Transverse colon (tissue), 4 donors: ENCODE data around the gene G6PC1. TPM values are rescaled to one million over a fixed set of nuclear protein-coding genes. Genes with fewer than 3 reads are reported as not detected.
"Not testable (repeated sequence)": the region's sequence is repeated elsewhere in the genome, so short reads cannot be mapped to it uniquely, and the experiment has no call there.

Experiments
- DNase-seq: peaks from one replicate; pipeline ENCODE4 v3.0.0-alpha.2; 2019
- H3K27ac ChIP-seq, 4 donors: fragments of 200-600 bp; sonication (generic); 2 replicates each; pipeline ENCODE4 v1.5.1; 2016 to 2018; ENCODE audit warnings: inconsistent platforms in 4 of 4
- H3K27me3 ChIP-seq: fragments of 200-600 bp; sonication (generic); 2 replicates; pipeline ENCODE4 v1.5.1; 2017; ENCODE audit warnings: inconsistent platforms
- H3K36me3 ChIP-seq, 4 donors: fragments of 200-600 bp; sonication (generic); 2 replicates each; pipeline ENCODE4 v1.5.1; 2017 to 2019; ENCODE audit warnings: inconsistent platforms in 4 of 4
- H3K4me1 ChIP-seq, 4 donors: fragments of 200-600 bp; sonication (generic); 2 replicates each; pipeline ENCODE4 v1.5.1; 2017 to 2020; ENCODE audit warnings: inconsistent platforms in 4 of 4
- H3K4me3 ChIP-seq, 4 donors: fragments of 200-600 bp; sonication (generic); 1 replicate in 1 of 4; 2 replicates in 3 of 4; pipeline versions ENCODE4 v1.5.1 to v1.6.1; 2017 to 2019; ENCODE audit warnings: inconsistent platforms in 4 of 4
- H3K9me3 ChIP-seq, 2 donors: fragments of 200-600 bp; sonication (generic); 2 replicates each; pipeline ENCODE4 v1.5.1; 2017 to 2019; ENCODE audit warnings: inconsistent platforms in 2 of 2
- CTCF ChIP-seq, 5 experiments: fragments of 200-600 bp in 3 of 5; fragments of 450-650 bp in 2 of 5; sonication (generic) in 3 of 5; IDR thresholded peaks; 1 replicate in 2 of 5; 2 replicates in 3 of 5; pipeline ENCODE4 v1.5.1; 2016 to 2017; ENCODE audit warnings: antibody characterized with exemption in 5 of 5, inconsistent platforms in 3 of 5, mild to moderate bottlenecking in 2 of 5, moderate library complexity in 1 of 5
- EP300 ChIP-seq: sonication (generic); formaldehyde crosslinking; IDR thresholded peaks from one replicate; pipeline ENCODE4 v1.6.1; 2017; ENCODE audit warnings: antibody characterized with exemption, low read depth
- POLR2A ChIP-seq: fragments of 450-650 bp; IDR thresholded peaks from one replicate; pipeline ENCODE4 v1.6.1; 2016; ENCODE audit warnings: antibody characterized with exemption, mild to moderate bottlenecking, moderate library complexity
- POLR2AphosphoS5 ChIP-seq, 3 donors: sonication (generic); formaldehyde crosslinking; IDR thresholded peaks; one replicate each; pipeline ENCODE4 v1.6.1; 2016; ENCODE audit warnings: antibody characterized with exemption in 3 of 3
- WGBS, 2 donors: methylation state at CpG; one replicate each; pipeline ENCODE4 v1.1.5; 2018; ENCODE audit warnings: low coverage in 1 of 2; 5-methylcytosine and 5-hydroxymethylcytosine counted together
- in situ Hi-C, 4 donors: fragments of 200-750 bp; cut with MboI; loops; one replicate each; pipeline versions ENCODE4 v1.15.0 to v1.15.1; 2017; ENCODE audit warnings: low sequenced_read_pairs in 3 of 4, low pct_ligation_motif_present in 1 of 4, low pct_unique_long_range_greater_than_20kb in 1 of 4
- intact Hi-C: fragments of 100-400 bp; cut with DNase I; formaldehyde crosslinking; loops from one replicate; pipeline ENCODE4 v1.15.1; 2023; ENCODE audit warnings: low total_unique reads
- total RNA-seq, 4 donors: library from RNA; depleted of rRNA; stranded (reverse); fragments of >200 nt; gene quantifications; one replicate each; pipeline ENCODE4 v1.1.0, GENCODE V29; 2016

Gene G6PC1
- under 1 TPM in 2 of 4 donors, not detected in 2; 0.32 to 0.68 TPM for total RNA-seq

- DNase-seq, result no peak
- Histone ChIP-seq H3K4me3 (no peak within 1 kb of the TSS), H3K4me1 (peaks cover 0 to under 1% (median 0%) of the 10 kb centered on the region in 4 donors), H3K36me3 (no peaks in the 10 kb centered on the region), H3K9me3 (no peaks in the 10 kb centered on the region), H3K27me3 (peaks cover 61% of the 10 kb centered on the region), H3K27ac (no peak within 1 kb of the TSS)
- TF ChIP-seq POLR2AphosphoS5 (IDR thresholded peaks at IDR 0.05), result no peak
- no peak for TF ChIP-seq EP300
- no peak for TF ChIP-seq CTCF (IDR thresholded peaks at IDR 0.05)
- TF ChIP-seq POLR2A, result no peak
- in situ Hi-C loops (no loop called here), intact Hi-C loops (no loop called here)
- WGBS, 2 donors, result 59 to 75% methylated on average over 7 to 12 of the region's 12 CpGs
Measured at GRCh38 chr17:42900460-42901331, at the start of gene G6PC1. Gene G6PC1 (plus strand): TSS chr17:42900799. CDS start chr17:42900877, 78 bp downstream.

- intact Hi-C loops, result no loop called here
- Histone ChIP-seq H3K4me3 (peak within 1 kb of the TSS; percentile 18 to 46 (median 27)), H3K9me3 (no peaks in the 10 kb centered on the region), H3K36me3 (no peaks in the 10 kb centered on the region), H3K4me1 (peaks cover 5 to 20% (median 15%) of the 10 kb centered on the region in 4 donors), H3K27me3 (peaks cover 23% of the 10 kb centered on the region), H3K27ac (peak within 1 kb of the TSS; percentile 76 to 85 (median 79))
- 20 to 29% methylated on average over 1 to 9 of the region's 9 CpGs for WGBS, 2 donors
- in situ Hi-C loops, result loop anchor here in 1 of 4 donors (10.0 kb wide), 1 partner anchor 74 kb away; no protein-coding TSS in a partner anchor
- TF ChIP-seq EP300 (no peak), POLR2AphosphoS5 (IDR thresholded peaks at IDR 0.05) (peak in 1 of 3 donors; percentile 25)
- DNase-seq, result peak; percentile 38
Measured at GRCh38 chr17:42850954-42851353, 49.6 kb upstream of the G6PC1 start, which contains the start of gene AOC3. Gene AOC3 (plus strand): TSS chr17:42851199. CDS start chr17:42851344, 145 bp downstream.

GRCh38 chr17:42851371-42852240, 49.0 kb upstream of the G6PC1 start:
- intact Hi-C loops, H3K36me3 ChIP-seq, H3K9me3 ChIP-seq, DNase-seq: not testable (repeated sequence)
- Histone ChIP-seq H3K27ac (peak overlapping the region; percentile 76 to 85 (median 79)), H3K4me1 (peaks cover 5 to 20% (median 15%) of the 10 kb centered on the region in 4 donors), H3K27me3 (peaks cover 23% of the 10 kb centered on the region), H3K4me3 (peak overlapping the region; percentile 18 to 46 (median 27))
- peak in 2 of 3 donors; percentile 17 to 25 for TF ChIP-seq POLR2AphosphoS5 (IDR thresholded peaks at IDR 0.05)
- WGBS, 2 donors, result 78% methylated on average over 10 of the region's 28 CpGs; no CpG with 5 or more reads in 1 of the 2 donors
- in situ Hi-C loops, result loop anchor here in 1 of 4 donors (10.0 kb wide), 1 partner anchor 73 kb away; no protein-coding TSS in a partner anchor

GRCh38 chr17:42852351-42852750, 48.2 kb upstream of the G6PC1 start:
- Histone ChIP-seq H3K4me1 (peaks cover 5 to 20% (median 15%) of the 10 kb centered on the region in 4 donors), H3K9me3 (no peaks in the 10 kb centered on the region), H3K27me3 (peaks cover 23% of the 10 kb centered on the region), H3K27ac (peak overlapping the region; percentile 76 to 85 (median 79)), H3K4me3 (peak overlapping the region; percentile 1 to 46 (median 27)), H3K36me3 (no peaks in the 10 kb centered on the region)
- in situ Hi-C loops, result loop anchor here in 1 of 4 donors (10.0 kb wide), 1 partner anchor 72 kb away; no protein-coding TSS in a partner anchor
- WGBS, 2 donors, result 78% methylated on average over 15 of the region's 15 CpGs; no CpG with 5 or more reads in 1 of the 2 donors
- intact Hi-C loops, result no loop called here
- TF ChIP-seq EP300 (no peak), CTCF (IDR thresholded peaks at IDR 0.05) (no peak), POLR2A (no peak), POLR2AphosphoS5 (IDR thresholded peaks at IDR 0.05) (no peak)
- no peak for DNase-seq
